Brain microvascular endothelial cell (primary cell): ENCODE data around the gene ZC3H12D.
A peak's percentile ranks its signal among the peaks of the same experiment; 100 is the strongest.

Source experiments
- DNase-seq: peaks from one replicate; pipeline ENCODE4 v3.0.0-alpha.2; 2020
- H3K27ac ChIP-seq: fragments of 250-450 bp; sonication (Bioruptor Pico); 2 replicates; pipeline ENCODE4 v1.5.1; 2020; ENCODE audit warnings: mild to moderate bottlenecking, moderate library complexity
- H3K27me3 ChIP-seq: fragments of 250-450 bp; sonication (Bioruptor Pico); replicated peaks from 2 replicates; pipeline ENCODE4 v1.5.1; 2020; ENCODE audit warnings: mild to moderate bottlenecking
- H3K36me3 ChIP-seq: fragments of 250-450 bp; sonication (Bioruptor Pico); replicated peaks from 2 replicates; pipeline ENCODE4 v1.5.1; 2020; ENCODE audit warnings: mild to moderate bottlenecking
- H3K4me3 ChIP-seq: 2 replicates; pipeline ENCODE4 v1.5.1; 2011; ENCODE audit warnings: low read depth, mild to moderate bottlenecking, control low read depth, low read length, moderate library complexity
- in situ Hi-C: cut with HindIII; loops from 2 replicates; pipeline ENCODE4 v1.10.0; 2017; ENCODE audit warnings: low sequenced_read_pairs, low pct_ligation_motif_present
- TF ChIP-seq, protein P1 (sequence below): IDR thresholded peaks from 2 replicates; pipeline ENCODE4 v1.5.1; 2011; ENCODE audit warnings: low read depth, mild to moderate bottlenecking, moderate library complexity, low read length, control low read depth, inconsistent platforms; ENCODE audit errors: missing control alignments

Gene ZC3H12D

DNA sequence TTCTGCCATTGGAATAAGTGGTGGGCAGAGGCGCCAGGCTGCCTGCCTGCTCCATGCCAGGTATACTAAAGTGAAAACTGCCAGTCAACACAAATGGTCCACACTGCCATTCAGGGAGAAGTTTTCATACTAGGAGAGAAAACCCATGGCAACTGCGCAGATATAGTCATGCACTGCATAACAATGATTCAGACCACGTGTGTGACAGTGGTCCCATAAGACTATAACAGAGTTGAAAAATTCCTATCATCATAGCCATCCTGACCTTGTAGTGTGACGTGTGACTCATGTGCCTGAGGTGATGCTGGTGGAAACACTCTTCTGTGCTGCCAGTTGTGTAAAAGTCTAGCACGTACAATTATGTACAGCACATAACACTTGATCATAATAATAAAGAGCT is 25.1 kb downstream of the ZC3H12D start:
- no peak overlapping the region for H3K4me3 ChIP-seq
- H3K27me3 ChIP-seq = no peaks in the 10 kb centered on the region
- TF ChIP-seq, protein P1, sequence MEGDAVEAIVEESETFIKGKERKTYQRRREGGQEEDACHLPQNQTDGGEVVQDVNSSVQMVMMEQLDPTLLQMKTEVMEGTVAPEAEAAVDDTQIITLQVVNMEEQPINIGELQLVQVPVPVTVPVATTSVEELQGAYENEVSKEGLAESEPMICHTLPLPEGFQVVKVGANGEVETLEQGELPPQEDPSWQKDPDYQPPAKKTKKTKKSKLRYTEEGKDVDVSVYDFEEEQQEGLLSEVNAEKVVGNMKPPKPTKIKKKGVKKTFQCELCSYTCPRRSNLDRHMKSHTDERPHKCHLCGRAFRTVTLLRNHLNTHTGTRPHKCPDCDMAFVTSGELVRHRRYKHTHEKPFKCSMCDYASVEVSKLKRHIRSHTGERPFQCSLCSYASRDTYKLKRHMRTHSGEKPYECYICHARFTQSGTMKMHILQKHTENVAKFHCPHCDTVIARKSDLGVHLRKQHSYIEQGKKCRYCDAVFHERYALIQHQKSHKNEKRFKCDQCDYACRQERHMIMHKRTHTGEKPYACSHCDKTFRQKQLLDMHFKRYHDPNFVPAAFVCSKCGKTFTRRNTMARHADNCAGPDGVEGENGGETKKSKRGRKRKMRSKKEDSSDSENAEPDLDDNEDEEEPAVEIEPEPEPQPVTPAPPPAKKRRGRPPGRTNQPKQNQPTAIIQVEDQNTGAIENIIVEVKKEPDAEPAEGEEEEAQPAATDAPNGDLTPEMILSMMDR = no peak
- in situ Hi-C loops = no loop called here
- H3K27ac ChIP-seq = no peak overlapping the region
- H3K36me3 ChIP-seq = no peaks in the 10 kb centered on the region
- peak; percentile 27 for DNase-seq

DNA sequence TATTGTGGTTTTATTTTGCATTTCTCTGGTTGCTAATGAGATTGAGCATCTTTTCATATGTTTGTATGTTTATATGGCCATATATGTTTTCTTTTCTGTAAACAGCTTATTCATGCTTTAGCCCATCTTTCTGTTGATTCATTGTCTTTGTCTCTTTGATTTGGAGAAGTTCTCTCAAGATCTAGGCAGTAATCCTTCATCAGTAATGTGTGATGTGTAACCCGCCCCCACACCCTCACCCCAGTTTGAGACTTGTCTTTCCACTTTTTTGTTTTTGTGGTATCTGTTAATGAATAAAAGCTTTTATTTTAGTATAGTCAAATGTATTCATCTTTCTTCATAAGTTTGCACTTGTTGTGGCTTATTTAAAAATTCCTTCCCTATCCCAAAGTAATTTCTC is 26.0 kb downstream of the ZC3H12D start:
- in situ Hi-C loops = no loop called here
- TF ChIP-seq, protein P1 = no peak
- Histone ChIP-seq H3K4me3 (no peak overlapping the region), H3K27ac (no peak overlapping the region), H3K36me3 (no peaks in the 10 kb centered on the region), H3K27me3 (no peaks in the 10 kb centered on the region)
- DNase-seq = no peak

DNA sequence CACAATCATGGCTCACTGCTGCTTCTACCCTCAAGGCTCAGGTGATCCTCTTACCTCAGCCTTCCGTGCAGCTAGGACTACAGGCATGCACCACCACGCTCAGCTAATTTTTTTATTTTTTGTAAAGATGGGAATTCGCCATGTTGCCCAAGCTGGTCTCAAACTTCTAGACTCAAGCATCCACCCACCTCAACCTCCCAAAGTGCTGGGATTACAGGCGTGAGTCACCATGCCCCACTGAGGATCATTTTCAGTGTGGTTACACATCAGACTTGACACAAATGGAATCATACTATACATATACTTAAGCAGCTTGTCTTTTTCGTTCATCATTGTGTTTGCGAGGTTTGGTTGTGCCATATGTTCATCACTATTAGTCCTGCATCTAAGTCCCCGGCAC is 26.6 kb downstream of the ZC3H12D start:
- DNase-seq = no peak
- Histone ChIP-seq H3K27me3 (no peaks in the 10 kb centered on the region), H3K4me3 (no peak overlapping the region), H3K36me3 (no peaks in the 10 kb centered on the region), H3K27ac (no peak overlapping the region)
- in situ Hi-C loops = no loop called here
- TF ChIP-seq, protein P1 = no peak

DNA sequence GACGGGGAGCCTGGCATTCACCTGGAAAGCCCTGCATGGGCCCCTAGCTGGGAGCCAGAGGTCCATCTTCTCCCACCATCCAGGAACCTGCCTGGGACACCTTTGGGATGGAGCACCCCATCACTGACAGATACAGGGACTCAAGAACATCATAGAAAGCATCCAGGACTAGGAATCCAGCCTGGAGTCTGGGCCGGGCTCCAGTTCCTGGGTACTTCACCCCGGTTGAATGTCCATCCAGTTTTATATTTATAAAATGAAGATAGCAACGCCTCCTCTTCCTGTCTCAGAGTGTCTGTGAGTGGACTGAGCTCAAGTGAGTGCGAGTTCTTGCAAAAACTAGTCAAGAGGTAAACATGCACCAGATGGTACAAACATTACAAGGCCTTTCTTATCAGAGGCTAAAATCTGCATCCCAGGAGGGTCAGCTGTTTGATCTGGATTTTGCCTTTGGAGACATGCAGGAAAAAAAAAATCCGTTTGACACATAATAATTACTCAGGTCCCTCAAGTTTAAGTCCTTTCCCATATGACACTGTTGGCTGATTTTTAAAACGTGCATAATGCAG is 27.4 kb downstream of the ZC3H12D start:
- H3K4me3 ChIP-seq = no peak overlapping the region
- DNase-seq = no peak
- no peak overlapping the region for H3K27ac ChIP-seq
- in situ Hi-C loops = no loop called here
- no peaks in the 10 kb centered on the region for H3K27me3 ChIP-seq
- no peaks in the 10 kb centered on the region for H3K36me3 ChIP-seq
- TF ChIP-seq, protein P1 = no peak

DNA sequence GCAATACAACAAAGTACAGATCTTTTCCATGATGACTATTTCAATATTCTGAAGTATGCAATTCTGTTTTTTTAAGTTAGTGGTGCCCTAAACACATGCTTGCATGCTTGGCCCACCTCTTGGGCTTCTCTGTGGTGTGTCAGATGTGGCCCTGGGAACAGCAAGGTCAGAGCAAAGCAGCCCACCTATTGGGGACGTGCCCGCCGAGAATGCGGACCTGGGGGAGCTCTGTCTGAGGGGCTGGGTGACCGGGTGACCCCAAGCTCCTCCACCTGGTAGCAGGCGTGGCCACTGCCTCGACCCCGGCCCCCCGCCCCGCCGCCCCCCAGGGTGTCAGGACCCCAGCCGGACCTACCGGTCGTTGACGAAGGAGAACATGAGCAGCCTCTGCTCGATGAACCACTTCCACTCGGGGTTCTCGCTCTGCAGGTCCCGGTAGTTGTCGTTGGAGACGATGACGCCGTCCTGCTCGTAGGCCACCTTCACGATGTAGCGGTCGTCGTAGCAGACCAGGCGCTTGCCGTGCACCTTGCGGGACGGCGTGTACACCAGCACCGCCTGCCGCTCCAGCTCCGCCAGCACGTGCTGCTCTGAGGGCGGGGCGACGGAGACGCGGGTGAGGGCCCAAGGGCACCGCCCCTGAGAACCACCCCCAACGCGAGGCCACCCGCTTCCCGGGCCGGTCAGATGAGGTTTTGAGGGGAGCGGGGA is 28.3 kb downstream of the ZC3H12D start:
- in situ Hi-C loops = no loop called here
- no peak overlapping the region for H3K27ac ChIP-seq
- no peak for DNase-seq

More for the DNA sequence above, 28.3 kb downstream of the ZC3H12D start:
- no peak overlapping the region for H3K4me3 ChIP-seq
- no peaks in the 10 kb centered on the region for H3K36me3 ChIP-seq
- TF ChIP-seq, protein P1 = no peak
- no peaks in the 10 kb centered on the region for H3K27me3 ChIP-seq
